Endothelial cell of umbilical vein (primary cell): ENCODE results near the gene GFER. TPM values are rescaled to one million over a fixed set of nuclear protein-coding genes. Genes with fewer than 3 reads are reported as not detected.
A peak's percentile ranks its signal among the peaks of the same experiment; 100 is the strongest.

Source experiments
- BruUV-seq: library from RNA; stranded (reverse); fragments of 400-500 nt; replicated peaks from 2 replicates; lab custom pipeline; 2021; lab: Mats Ljungman, UMichigan
- CTCF ChIA-PET: fragments of 300-600, 350-600 bp; sonication (Branson Sonifier 250); formaldehyde crosslinking; loops from one replicate; lab custom pipeline; 2021; ENCODE audit warnings: antibody characterized with exemption, inconsistent platforms; lab: Charles Lee
- POLR2A ChIA-PET: fragments of 300-600, 350-600 bp; sonication (Branson Sonifier 250); formaldehyde crosslinking; loops from one replicate; lab custom pipeline; 2021; ENCODE audit warnings: antibody characterized with exemption, inconsistent platforms; lab: Charles Lee
- DNase-seq: peaks from one replicate; pipeline ENCODE4 v3.0.0-alpha.2; 2011; ENCODE audit warnings: low read depth, low spot score
- FAIRE-seq: peaks from 2 replicates; lab custom pipeline; 2011; peaks lifted over from hg19 to GRCh38; lab: Jason Lieb, UNC
- H2AFZ ChIP-seq: 2 replicates; pipeline ENCODE4 v1.6.0; 2012; ENCODE audit warnings: low read depth, low read length, control low read depth, inconsistent platforms
- H3K27ac ChIP-seq: 2 replicates; pipeline ENCODE4 v1.5.1; 2011; ENCODE audit warnings: low read depth, mild to moderate bottlenecking, control low read depth, low read length, moderate library complexity; ENCODE audit not compliant: insufficient read depth
- H3K27me3 ChIP-seq, 2 experiments: 2 replicates each; pipeline versions ENCODE4 v1.6.0 to v1.6.1; 2011; ENCODE audit warnings: low read length in 2 of 2, mixed read lengths in 1 of 2; ENCODE audit not compliant: control insufficient read depth in 2 of 2, insufficient read depth in 2 of 2
- H3K36me3 ChIP-seq, 2 experiments: 2 replicates in 1 of 2; 3 replicates in 1 of 2; pipeline ENCODE4 v1.5.1; 2011; ENCODE audit warnings: low read length in 2 of 2, mild to moderate bottlenecking in 1 of 2, moderate library complexity in 1 of 2; ENCODE audit not compliant: control insufficient read depth in 2 of 2, insufficient read depth in 2 of 2; ENCODE audit errors: extremely low read depth in 1 of 2
- H3K4me1 ChIP-seq: 3 replicates; pipeline ENCODE4 v1.5.1; 2011; ENCODE audit warnings: mild to moderate bottlenecking, low read length; ENCODE audit not compliant: control insufficient read depth, insufficient read depth; ENCODE audit errors: extremely low read depth
- H3K4me2 ChIP-seq: 2 replicates; pipeline ENCODE4 v1.6.1; 2011; ENCODE audit warnings: low read length, control low read depth, mixed read lengths; ENCODE audit not compliant: insufficient read depth
- H3K4me3 ChIP-seq, 3 experiments: fragments of 200-600 bp in 1 of 3; sonication (generic), shearing (Covaris generic) in 1 of 3; replicated peaks in 1 of 3; 2 replicates each; pipeline ENCODE4 v1.5.1; 2011 to 2016; ENCODE audit warnings: control low read depth in 3 of 3, low read length in 3 of 3, mild to moderate bottlenecking in 2 of 3, inconsistent platforms in 1 of 3, low read depth in 1 of 3, moderate library complexity in 1 of 3; ENCODE audit not compliant: insufficient read depth in 1 of 3
- H3K79me2 ChIP-seq: 2 replicates; pipeline ENCODE4 v1.6.0; 2012; ENCODE audit warnings: low read length, inconsistent platforms; ENCODE audit not compliant: control insufficient read depth, insufficient read depth
- H3K9ac ChIP-seq: replicated peaks from 2 replicates; pipeline ENCODE3; 2011; ENCODE audit warnings: low read length, control low read depth; ENCODE audit not compliant: insufficient read depth; ENCODE audit errors: extremely low read depth
- H3K9me1 ChIP-seq: replicated peaks from 3 replicates; pipeline ENCODE4 v1.6.0; 2011; ENCODE audit warnings: mild to moderate bottlenecking, low read length; ENCODE audit not compliant: control insufficient read depth, insufficient read depth; ENCODE audit errors: extremely low read depth
- H3K9me3 ChIP-seq: replicated peaks from 2 replicates; pipeline ENCODE4 v1.5.1; 2012; ENCODE audit warnings: low read length, inconsistent platforms; ENCODE audit not compliant: control insufficient read depth, insufficient read depth
- H4K20me1 ChIP-seq: replicated peaks from 2 replicates; pipeline ENCODE3; 2011; ENCODE audit warnings: mild to moderate bottlenecking, low read length; ENCODE audit not compliant: control insufficient read depth, insufficient read depth; ENCODE audit errors: extremely low read depth
- EZH2 ChIP-seq: IDR thresholded peaks from 2 replicates; pipeline ENCODE4 v1.6.1; 2012; ENCODE audit warnings: borderline replicate concordance, low read depth, mild to moderate bottlenecking, moderate library complexity, low read length, inconsistent platforms; ENCODE audit not compliant: severe bottlenecking
- FOS ChIP-seq: IDR thresholded peaks from 2 replicates; pipeline ENCODE4 v1.6.1; 2011; ENCODE audit warnings: mild to moderate bottlenecking, low read length, moderate library complexity, borderline replicate concordance; ENCODE audit not compliant: insufficient read depth
- GATA2 ChIP-seq: IDR thresholded peaks from 2 replicates; pipeline ENCODE4 v1.7.0; 2011; ENCODE audit warnings: low read depth, mild to moderate bottlenecking, moderate library complexity, mixed read lengths, low read length; ENCODE audit not compliant: insufficient read length, insufficient read depth
- JUN ChIP-seq: IDR thresholded peaks from 2 replicates; pipeline ENCODE4 v1.6.1; 2011; ENCODE audit warnings: borderline replicate concordance, low read depth; ENCODE audit not compliant: insufficient read length, insufficient read depth
- MAX ChIP-seq: IDR thresholded peaks from 2 replicates; pipeline ENCODE4 v1.6.1; 2011; ENCODE audit not compliant: insufficient read depth, insufficient read length
- MYC ChIP-seq: IDR thresholded peaks from one replicate; pipeline ENCODE4 v1.6.1; 2011; ENCODE audit warnings: mild to moderate bottlenecking, low read depth, low read length
- POLR2A ChIP-seq: IDR thresholded peaks from 2 replicates; pipeline ENCODE4 v1.6.1; 2012; ENCODE audit warnings: low read depth, mild to moderate bottlenecking, control low read depth, low read length
- POLR2AphosphoS5 ChIP-seq: IDR thresholded peaks from 2 replicates; pipeline ENCODE4 v1.6.1; 2012; ENCODE audit warnings: low read depth, mild to moderate bottlenecking, control low read depth, low read length, moderate library complexity; ENCODE audit not compliant: insufficient read depth
- dilution Hi-C: fragments of 300-500 bp; cut with MboI; formaldehyde crosslinking; loops from one replicate; pipeline ENCODE4 v1.15.0; 2019; ENCODE audit warnings: low sequenced_read_pairs; ENCODE audit not compliant: extremely low pct_ligation_motif_present
- intact Hi-C: fragments of 100-400 bp; cut with micrococcal nuclease; formaldehyde crosslinking; loops from one replicate; pipeline ENCODE4 v1.10.0; 2022
- polyA plus RNA-seq, 4 experiments: library from polyadenylated mRNA; depleted of rRNA in 3 of 4; stranded (reverse) in 3 of 4; unstranded in 1 of 4; fragments of >200 nt; gene quantifications; 2 replicates each; pipeline versions ENCODE4 v1.2.1 to v1.2.3, GENCODE V29; 2011 to 2012; ENCODE audit warnings: missing spikeins in 1 of 4
- total RNA-seq: library from RNA; stranded (reverse); gene quantifications from 2 replicates; pipeline ENCODE4 v1.2.3, GENCODE V29; 2021
- TF ChIP-seq, protein P1 (sequence below), 2 donors: IDR thresholded peaks; 1 replicate in 1 of 2; 2 replicates in 1 of 2; pipeline ENCODE4 v1.5.1; 2011; ENCODE audit warnings: low read length in 2 of 2, mild to moderate bottlenecking in 2 of 2, moderate library complexity in 2 of 2, control low read depth in 1 of 2, inconsistent platforms in 1 of 2, low read depth in 1 of 2; ENCODE audit not compliant: insufficient read depth in 1 of 2; ENCODE audit errors: extremely low read depth in 1 of 2

GFER gene
- total and polyA plus RNA-seq, 2 donors (not counting 3 experiments of a cell fraction or from before 2014, with no cell fraction given): 13.7 to 29.9 TPM

- peak; percentile 21 for FAIRE-seq
- H3K79me2 ChIP-seq: peaks cover 15% of the 10 kb centered on the region
- ChIA-PET CTCF (interaction anchor here (0.6 to 8.9 kb wide), 12 partner anchors 8 to 443 kb away, joined by 3 to 137 read pairs (median 6); partner anchors contain the start of gene ECI1), POLR2A (interaction anchor here (3.1 kb wide), 1 partner anchor 131 kb away, joined by 20 read pairs; the partner anchor contains the start of gene TRAF7)
- no TSS peak for BruUV-seq
- no peaks in the 10 kb centered on the region for H3K36me3 ChIP-seq
- H3K27ac ChIP-seq: no peak overlapping the region
- H4K20me1 ChIP-seq: no peaks in the 10 kb centered on the region
- intact Hi-C loops: no loop called here
- no peak for DNase-seq
- H3K4me2 ChIP-seq: no peak overlapping the region
- no peaks in the 10 kb centered on the region for H3K9me1 ChIP-seq
- H3K4me3 ChIP-seq: no peak overlapping the region
- peaks cover 4 to 11% of the 10 kb centered on the region in 2 experiments for H3K27me3 ChIP-seq
- no peak overlapping the region for H3K9ac ChIP-seq
- no peaks in the 10 kb centered on the region for H3K9me3 ChIP-seq
- no peak for TF ChIP-seq MAX
- TF ChIP-seq POLR2AphosphoS5: no peak
- dilution Hi-C loops: no loop called here
- peaks cover 28% of the 10 kb centered on the region for H3K4me1 ChIP-seq
- H2AFZ ChIP-seq: no peak overlapping the region
Observed at GRCh38 chr16:2024032-2024420, 40.0 kb downstream of the GFER start.

DNA sequence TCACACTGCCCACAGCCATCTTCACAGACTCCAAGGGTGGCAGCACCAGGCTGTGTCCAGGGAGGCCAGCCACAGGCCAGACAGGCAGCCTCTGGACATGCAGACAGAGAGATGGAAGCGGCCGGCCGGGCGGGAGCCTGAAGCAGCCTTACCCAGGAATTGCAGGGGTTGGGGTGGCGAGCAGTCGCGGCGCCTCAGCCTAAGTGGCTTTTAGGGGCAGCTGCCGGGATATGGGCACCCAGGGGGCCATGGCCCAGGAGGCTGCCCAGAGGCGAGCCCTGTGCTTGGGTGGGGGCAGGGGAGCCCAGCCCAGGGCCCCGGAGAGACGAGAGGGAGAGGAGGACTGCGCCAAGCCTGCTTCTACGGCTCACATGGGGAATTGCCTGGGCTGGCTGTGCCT lies 41.3 kb downstream of the GFER start:
- TF ChIP-seq, protein P1, sequence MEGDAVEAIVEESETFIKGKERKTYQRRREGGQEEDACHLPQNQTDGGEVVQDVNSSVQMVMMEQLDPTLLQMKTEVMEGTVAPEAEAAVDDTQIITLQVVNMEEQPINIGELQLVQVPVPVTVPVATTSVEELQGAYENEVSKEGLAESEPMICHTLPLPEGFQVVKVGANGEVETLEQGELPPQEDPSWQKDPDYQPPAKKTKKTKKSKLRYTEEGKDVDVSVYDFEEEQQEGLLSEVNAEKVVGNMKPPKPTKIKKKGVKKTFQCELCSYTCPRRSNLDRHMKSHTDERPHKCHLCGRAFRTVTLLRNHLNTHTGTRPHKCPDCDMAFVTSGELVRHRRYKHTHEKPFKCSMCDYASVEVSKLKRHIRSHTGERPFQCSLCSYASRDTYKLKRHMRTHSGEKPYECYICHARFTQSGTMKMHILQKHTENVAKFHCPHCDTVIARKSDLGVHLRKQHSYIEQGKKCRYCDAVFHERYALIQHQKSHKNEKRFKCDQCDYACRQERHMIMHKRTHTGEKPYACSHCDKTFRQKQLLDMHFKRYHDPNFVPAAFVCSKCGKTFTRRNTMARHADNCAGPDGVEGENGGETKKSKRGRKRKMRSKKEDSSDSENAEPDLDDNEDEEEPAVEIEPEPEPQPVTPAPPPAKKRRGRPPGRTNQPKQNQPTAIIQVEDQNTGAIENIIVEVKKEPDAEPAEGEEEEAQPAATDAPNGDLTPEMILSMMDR (IDR thresholded peaks at IDR 0.05; ENCODE audit: extremely low read depth in 1 of 2, insufficient read depth in 1 of 2, low read depth in 1 of 2, low read length in 2 of 2): no peak
- TF ChIP-seq MYC: no peak
- no peak for TF ChIP-seq POLR2A
- TF ChIP-seq JUN: no peak
- TF ChIP-seq MAX: no peak
- TF ChIP-seq POLR2AphosphoS5: no peak
- TF ChIP-seq FOS: no peak
- no peak for TF ChIP-seq GATA2
- no peak for TF ChIP-seq EZH2
- no peaks in the 10 kb centered on the region for H3K36me3 ChIP-seq
- BruUV-seq: no TSS peak
- no peak for DNase-seq
- CTCF ChIA-PET: interaction anchor here (1.4 kb wide), 1 partner anchor 115 kb away, joined by 6 read pairs; no protein-coding TSS in a partner anchor
- H3K4me1 ChIP-seq: peaks cover 26% of the 10 kb centered on the region
- peaks cover 15% of the 10 kb centered on the region for H3K79me2 ChIP-seq
- dilution Hi-C loops (loop anchor here (25.0 kb wide), 1 partner anchor 137 kb away; the partner anchor contains the start of gene TRAF7), intact Hi-C loops (no loop called here)
- POLR2A ChIA-PET: no interaction called here
- H3K9me3 ChIP-seq: no peaks in the 10 kb centered on the region
- H3K27ac ChIP-seq: no peak overlapping the region
- no peak overlapping the region for H3K9ac ChIP-seq
- no peak overlapping the region for H2AFZ ChIP-seq
- H3K4me3 ChIP-seq: no peak overlapping the region
- H4K20me1 ChIP-seq: no peaks in the 10 kb centered on the region
- H3K9me1 ChIP-seq: no peaks in the 10 kb centered on the region
- H3K4me2 ChIP-seq: no peak overlapping the region
- FAIRE-seq: no peak
- peaks cover 3 to 4% of the 10 kb centered on the region in 2 experiments for H3K27me3 ChIP-seq
